Esophagus muscularis mucosa (tissue), 4 donors: ENCODE measurements around the gene PPP1R12C.

Experiments used
- EP300 ChIP-seq: sonication (generic); formaldehyde crosslinking; IDR thresholded peaks from one replicate; pipeline ENCODE4 v1.6.1; 2017; ENCODE audit warnings: antibody characterized with exemption
- POLR2AphosphoS5 ChIP-seq, 2 donors: sonication (generic); formaldehyde crosslinking; IDR thresholded peaks; one replicate each; pipeline ENCODE4 v1.6.1; 2017; ENCODE audit warnings: antibody characterized with exemption in 2 of 2
- TF ChIP-seq, protein P1 (sequence below), 3 experiments: fragments of 200-600 bp in 2 of 3; fragments of 450-650 bp in 1 of 3; sonication (generic) in 2 of 3; IDR thresholded peaks; one replicate each; pipeline ENCODE4 v1.5.1; 2017 to 2019; ENCODE audit warnings: antibody characterized with exemption in 3 of 3, mild to moderate bottlenecking in 2 of 3, moderate library complexity in 1 of 3

DNA sequence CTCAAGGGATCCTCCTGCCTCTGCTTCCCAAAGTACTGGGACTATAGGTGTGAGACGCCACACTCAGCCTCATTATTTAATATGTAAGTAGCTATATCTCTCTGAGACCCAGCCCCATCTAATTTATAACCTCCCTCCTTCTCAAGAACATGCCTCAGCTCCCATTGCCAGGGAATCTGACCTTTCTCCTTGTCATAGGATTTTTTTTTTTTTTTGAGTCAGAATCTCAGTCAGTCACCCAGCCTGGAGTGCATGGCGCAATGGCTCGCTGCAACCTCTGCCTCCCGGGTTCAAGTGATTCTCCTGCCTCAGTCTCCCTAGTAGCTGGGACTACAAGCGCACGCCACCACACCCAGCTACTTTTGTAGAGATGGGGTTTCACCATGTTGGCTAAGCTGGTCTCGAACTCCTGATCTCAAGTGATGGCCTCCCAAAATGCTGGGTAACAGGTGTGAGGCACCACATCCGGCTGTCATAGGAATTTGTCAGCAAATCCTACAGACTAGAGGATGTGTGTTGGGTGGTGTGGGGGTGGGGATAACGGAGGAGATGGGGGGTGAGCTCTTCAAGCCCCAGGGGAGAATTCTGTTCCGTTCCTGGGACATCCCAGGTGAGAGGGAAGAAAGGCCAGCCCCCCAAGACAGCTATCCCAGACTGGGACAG lies 46.8 kb downstream of the PPP1R12C start:
- TF ChIP-seq, protein P1, sequence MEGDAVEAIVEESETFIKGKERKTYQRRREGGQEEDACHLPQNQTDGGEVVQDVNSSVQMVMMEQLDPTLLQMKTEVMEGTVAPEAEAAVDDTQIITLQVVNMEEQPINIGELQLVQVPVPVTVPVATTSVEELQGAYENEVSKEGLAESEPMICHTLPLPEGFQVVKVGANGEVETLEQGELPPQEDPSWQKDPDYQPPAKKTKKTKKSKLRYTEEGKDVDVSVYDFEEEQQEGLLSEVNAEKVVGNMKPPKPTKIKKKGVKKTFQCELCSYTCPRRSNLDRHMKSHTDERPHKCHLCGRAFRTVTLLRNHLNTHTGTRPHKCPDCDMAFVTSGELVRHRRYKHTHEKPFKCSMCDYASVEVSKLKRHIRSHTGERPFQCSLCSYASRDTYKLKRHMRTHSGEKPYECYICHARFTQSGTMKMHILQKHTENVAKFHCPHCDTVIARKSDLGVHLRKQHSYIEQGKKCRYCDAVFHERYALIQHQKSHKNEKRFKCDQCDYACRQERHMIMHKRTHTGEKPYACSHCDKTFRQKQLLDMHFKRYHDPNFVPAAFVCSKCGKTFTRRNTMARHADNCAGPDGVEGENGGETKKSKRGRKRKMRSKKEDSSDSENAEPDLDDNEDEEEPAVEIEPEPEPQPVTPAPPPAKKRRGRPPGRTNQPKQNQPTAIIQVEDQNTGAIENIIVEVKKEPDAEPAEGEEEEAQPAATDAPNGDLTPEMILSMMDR (IDR thresholded peaks at IDR 0.05) = no peak
- TF ChIP-seq EP300 = no peak
- no peak for TF ChIP-seq POLR2AphosphoS5 (IDR thresholded peaks at IDR 0.05)
